Astrocyte of the spinal cord (primary cell): ENCODE data around the gene LCNL1.

ENCODE experiments used
- DNase-seq: peaks from one replicate; pipeline ENCODE4 v3.0.0; 2011; ENCODE audit warnings: low read depth, low spot score
- H3K4me3 ChIP-seq: 2 replicates; pipeline ENCODE4 v1.5.1; 2011; ENCODE audit warnings: low read depth, mild to moderate bottlenecking, low read length, moderate library complexity
- in situ Hi-C: cut with HindIII; loops from 2 replicates; pipeline ENCODE4 v1.10.0; 2017; ENCODE audit warnings: low sequenced_read_pairs
- TF ChIP-seq, protein P1 (sequence below): IDR thresholded peaks from 2 replicates; pipeline ENCODE4 v1.5.1; 2012; ENCODE audit warnings: low read depth, mild to moderate bottlenecking, low read length, inconsistent platforms

LCNL1 gene

DNA sequence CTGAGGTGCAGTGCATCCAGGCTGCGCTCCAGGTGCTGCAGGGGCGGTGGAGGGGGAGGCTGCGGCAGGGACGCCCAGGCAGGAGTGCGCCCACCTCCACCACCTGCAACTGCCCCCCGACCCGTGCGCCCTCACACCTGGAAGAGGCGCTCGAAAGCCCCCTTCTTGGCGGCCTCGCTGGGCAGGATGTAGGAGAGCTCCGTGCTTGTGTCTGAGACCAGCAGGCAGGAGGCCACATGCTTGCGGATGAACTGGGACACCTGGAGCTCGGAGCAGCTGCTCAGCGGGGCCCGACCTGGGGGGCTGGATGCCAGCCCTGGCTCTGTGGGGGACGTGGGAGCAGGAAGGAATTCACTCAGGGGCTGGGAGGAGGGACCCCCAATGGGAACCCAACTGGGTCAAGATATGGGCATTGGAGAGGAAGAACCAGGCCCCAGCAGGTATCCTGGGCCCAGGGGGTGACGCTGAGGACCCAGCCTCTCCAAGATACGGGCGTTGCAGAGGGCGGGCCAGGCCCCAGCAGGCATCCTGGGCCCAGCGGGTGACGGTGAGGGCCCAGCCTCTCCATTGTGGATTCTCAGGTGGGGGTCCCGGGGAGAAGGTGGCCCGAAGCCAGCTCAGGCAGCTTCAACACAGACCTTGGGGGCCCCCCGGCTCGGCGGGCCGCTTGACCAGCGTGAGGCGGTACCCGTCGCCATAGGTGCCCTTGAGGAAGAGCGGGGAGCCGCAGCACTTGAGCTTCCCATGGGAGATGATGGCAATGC lies 32.2 kb downstream of the LCNL1 start:
- H3K4me3 ChIP-seq: no peak overlapping the region
- TF ChIP-seq, protein P1, sequence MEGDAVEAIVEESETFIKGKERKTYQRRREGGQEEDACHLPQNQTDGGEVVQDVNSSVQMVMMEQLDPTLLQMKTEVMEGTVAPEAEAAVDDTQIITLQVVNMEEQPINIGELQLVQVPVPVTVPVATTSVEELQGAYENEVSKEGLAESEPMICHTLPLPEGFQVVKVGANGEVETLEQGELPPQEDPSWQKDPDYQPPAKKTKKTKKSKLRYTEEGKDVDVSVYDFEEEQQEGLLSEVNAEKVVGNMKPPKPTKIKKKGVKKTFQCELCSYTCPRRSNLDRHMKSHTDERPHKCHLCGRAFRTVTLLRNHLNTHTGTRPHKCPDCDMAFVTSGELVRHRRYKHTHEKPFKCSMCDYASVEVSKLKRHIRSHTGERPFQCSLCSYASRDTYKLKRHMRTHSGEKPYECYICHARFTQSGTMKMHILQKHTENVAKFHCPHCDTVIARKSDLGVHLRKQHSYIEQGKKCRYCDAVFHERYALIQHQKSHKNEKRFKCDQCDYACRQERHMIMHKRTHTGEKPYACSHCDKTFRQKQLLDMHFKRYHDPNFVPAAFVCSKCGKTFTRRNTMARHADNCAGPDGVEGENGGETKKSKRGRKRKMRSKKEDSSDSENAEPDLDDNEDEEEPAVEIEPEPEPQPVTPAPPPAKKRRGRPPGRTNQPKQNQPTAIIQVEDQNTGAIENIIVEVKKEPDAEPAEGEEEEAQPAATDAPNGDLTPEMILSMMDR: no peak
- in situ Hi-C loops: no loop called here
- no peak for DNase-seq

DNA sequence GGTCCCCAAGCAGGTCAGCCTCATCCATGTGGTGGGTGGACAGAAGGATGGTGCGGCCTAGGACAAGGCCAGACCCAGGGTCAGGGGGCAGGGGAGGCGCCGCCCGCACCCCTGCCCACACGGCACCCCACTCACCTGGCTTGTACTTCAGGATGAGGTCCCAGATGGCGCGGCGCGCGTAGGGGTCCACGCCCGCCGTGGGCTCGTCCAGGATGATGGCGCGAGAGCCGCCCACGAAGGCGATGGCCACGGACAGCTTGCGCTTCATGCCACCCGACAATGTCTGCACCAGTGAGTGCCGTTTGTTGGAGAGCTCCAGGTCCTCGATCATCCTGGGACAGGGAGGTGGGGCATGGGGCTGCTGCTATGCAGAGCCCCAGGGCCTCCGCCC lies 32.7 kb downstream of the LCNL1 start:
- H3K4me3 ChIP-seq: no peak overlapping the region
- in situ Hi-C loops: no loop called here
- DNase-seq: no peak
- TF ChIP-seq, protein P1: no peak

DNA sequence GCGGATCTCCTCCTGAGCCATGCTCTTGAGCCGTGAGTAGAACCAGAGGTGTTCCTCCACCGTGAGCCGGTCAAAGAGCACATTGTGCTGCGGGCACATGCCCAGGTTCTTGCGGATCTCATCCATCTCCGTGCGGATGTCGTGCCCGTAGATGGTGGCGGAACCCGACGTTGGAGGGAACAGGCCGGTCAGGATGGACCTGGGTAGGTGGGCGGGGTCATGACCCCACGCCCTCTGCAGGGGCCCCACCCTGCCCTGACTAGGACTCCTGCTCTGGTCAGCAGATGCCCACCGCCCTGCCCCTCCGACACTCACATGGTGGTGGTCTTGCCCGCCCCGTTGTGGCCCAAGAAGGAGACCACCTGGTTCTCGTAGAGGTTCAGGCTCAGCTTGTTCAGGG lies 33.2 kb downstream of the LCNL1 start:
- in situ Hi-C loops: no loop called here
- no peak for DNase-seq
- TF ChIP-seq, protein P1: no peak
- no peak overlapping the region for H3K4me3 ChIP-seq

DNA sequence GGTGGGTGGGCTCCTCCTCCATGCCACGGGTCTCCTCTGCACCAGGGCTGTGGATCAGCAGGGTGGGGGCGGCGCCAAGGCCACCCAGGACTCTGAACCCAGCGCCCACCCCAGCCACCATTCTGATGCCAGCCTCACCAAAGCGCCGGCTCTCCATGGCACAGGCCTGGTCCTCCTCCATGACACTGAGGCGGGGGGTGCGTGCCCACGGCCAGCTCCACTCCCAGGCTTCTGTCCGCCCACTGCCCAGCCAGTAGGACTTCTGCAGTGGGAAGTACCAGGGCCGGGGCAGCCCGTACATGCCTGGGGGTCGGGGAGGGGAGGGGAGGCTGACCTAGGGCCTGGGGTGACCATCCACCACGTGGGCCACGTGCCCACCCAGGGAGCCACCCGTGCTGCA lies 33.6 kb downstream of the LCNL1 start:
- in situ Hi-C loops: no loop called here
- no peak for DNase-seq
- H3K4me3 ChIP-seq: no peak overlapping the region
- TF ChIP-seq, protein P1: no peak

DNA sequence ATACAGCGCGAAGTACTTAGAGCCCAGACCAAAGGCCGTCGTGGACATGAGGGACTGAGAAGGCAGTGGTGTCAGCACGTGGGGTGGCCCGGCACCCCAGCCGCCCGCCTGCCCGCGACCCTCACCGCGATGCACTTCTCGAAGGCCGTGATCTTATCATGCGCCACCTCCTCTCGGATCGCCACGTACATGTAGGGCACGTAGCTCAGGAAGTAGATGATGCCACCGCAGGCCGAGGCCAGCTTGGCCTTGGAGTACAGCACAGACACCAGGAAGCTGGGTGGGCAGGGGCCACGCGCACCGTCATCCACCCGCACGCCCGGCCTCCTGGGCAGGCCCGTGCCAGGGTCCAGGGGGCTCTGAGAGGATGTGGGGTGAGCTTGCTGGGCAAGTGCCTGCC lies 34.3 kb downstream of the LCNL1 start:
- in situ Hi-C loops: no loop called here
- TF ChIP-seq, protein P1: no peak
- no peak overlapping the region for H3K4me3 ChIP-seq
- no peak for DNase-seq

DNA sequence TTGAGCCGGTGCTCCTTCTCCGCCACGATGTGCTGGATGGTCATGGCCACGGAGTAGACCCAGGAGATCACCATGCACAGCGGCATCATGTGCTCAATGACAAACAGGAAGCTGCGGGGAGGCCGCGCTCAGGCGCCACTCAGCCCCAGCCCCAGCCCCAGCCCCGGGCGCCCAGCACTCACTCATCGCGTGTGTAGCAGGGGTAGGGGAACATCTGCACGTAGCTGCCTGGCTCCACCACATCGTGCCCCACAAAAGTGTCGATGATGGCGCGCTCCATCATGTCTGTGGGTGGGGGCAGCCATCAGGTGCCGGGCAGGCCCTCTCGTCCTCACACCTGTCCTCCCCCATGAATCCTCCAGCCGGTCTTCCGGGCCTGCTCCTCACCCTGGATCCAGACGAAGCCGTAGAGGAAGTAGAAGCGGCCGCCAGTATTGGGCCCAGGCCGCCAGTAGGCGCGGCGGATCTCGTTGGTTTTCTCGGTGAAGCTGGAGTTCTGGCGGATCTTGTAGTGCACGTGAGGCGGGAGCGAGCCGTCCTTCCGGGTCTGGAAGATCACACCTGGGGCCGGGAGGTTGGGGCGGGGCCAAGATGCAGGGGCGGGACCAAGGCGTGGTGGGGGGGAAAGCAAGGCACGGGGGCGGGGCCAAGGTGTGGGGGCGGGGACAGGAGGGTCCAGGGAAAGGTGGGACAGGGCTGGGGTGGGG lies 35.2 kb downstream of the LCNL1 start:
- in situ Hi-C loops: no loop called here
- no peak for DNase-seq
- H3K4me3 ChIP-seq: no peak overlapping the region
- TF ChIP-seq, protein P1: no peak
